B cell (primary cell): ENCODE measurements around the gene HUS1. TPM values are rescaled to one million over a fixed set of nuclear protein-coding genes. Genes with fewer than 3 reads are reported as not detected.
A peak's percentile ranks its signal among the peaks of the same experiment; 100 is the strongest.

Source experiments
- ATAC-seq: fragments of 200-7000 bp; cut with Tn5 transposase; one replicate; pipeline ENCODE4 v1.10.0; 2021; ENCODE audit warnings: low read depth, mild to moderate bottlenecking, moderate number of reproducible peaks, moderate library complexity
- CTCF ChIA-PET: fragments of 350-600 bp; sonication (Branson Sonifier 250); formaldehyde crosslinking; loops from one replicate; lab custom pipeline; 2021; ENCODE audit warnings: antibody characterized with exemption, inconsistent platforms; lab: Charles Lee
- POLR2A ChIA-PET: fragments of 350-600 bp; sonication (Branson Sonifier 250); formaldehyde crosslinking; loops from one replicate; lab custom pipeline; 2021; ENCODE audit warnings: antibody characterized with exemption; lab: Charles Lee
- DNase-seq: peaks from one replicate; pipeline ENCODE4 v3.0.0; 2013
- H2AFZ ChIP-seq: 2 replicates; pipeline ENCODE4 v1.6.1; 2012; ENCODE audit warnings: mild to moderate bottlenecking, low read depth, low read length; ENCODE audit not compliant: insufficient read depth, poor library complexity, severe bottlenecking
- H3K27ac ChIP-seq, 2 donors: 1 replicate in 1 of 2; 2 replicates in 1 of 2; pipeline ENCODE4 v1.5.1; 2012 to 2013; ENCODE audit warnings: low read length in 2 of 2, mild to moderate bottlenecking in 2 of 2, moderate library complexity in 1 of 2
- H3K27me3 ChIP-seq, 4 experiments: fragments of 200-600 bp in 1 of 4; sonication (generic) in 1 of 4; replicated peaks in 1 of 4; 1 replicate in 2 of 4; 2 replicates in 2 of 4; pipeline versions ENCODE4 v1.6.1 to v1.7.0; 2013 to 2016; ENCODE audit warnings: low read length in 3 of 4, mild to moderate bottlenecking in 2 of 4, mixed read lengths in 1 of 4, moderate library complexity in 1 of 4; ENCODE audit not compliant: insufficient read depth in 4 of 4, control insufficient read depth in 3 of 4; ENCODE audit errors: control extremely low read depth in 1 of 4
- H3K36me3 ChIP-seq, 2 experiments: replicated peaks in 1 of 2; 1 replicate in 1 of 2; 2 replicates in 1 of 2; pipeline versions ENCODE4 v1.6.1 to v1.7.1; 2013; ENCODE audit warnings: low read length in 1 of 2; ENCODE audit not compliant: insufficient read depth in 2 of 2, control insufficient read depth in 1 of 2; ENCODE audit errors: control extremely low read depth in 1 of 2, extremely low read depth in 1 of 2
- H3K4me1 ChIP-seq, 2 donors: fragments of 200-600 bp in 1 of 2; sonication (generic) in 1 of 2; 1 replicate in 1 of 2; 2 replicates in 1 of 2; pipeline versions ENCODE4 v1.5.1 to v1.6.1; 2013 to 2017; ENCODE audit warnings: low read length in 2 of 2; ENCODE audit not compliant: control insufficient read depth in 2 of 2, insufficient read depth in 2 of 2
- H3K4me2 ChIP-seq: replicated peaks from 2 replicates; pipeline ENCODE3; 2012; ENCODE audit warnings: mild to moderate bottlenecking, low read depth, low read length; ENCODE audit not compliant: poor library complexity, severe bottlenecking
- H3K4me3 ChIP-seq, 5 experiments: fragments of 200-600 bp in 1 of 5; sonication (generic) in 1 of 5; 1 replicate in 3 of 5; 2 replicates in 2 of 5; pipeline versions ENCODE4 v1.5.1 to v1.7.0; 2011 to 2016; ENCODE audit warnings: low read length in 4 of 5, mild to moderate bottlenecking in 4 of 5, low read depth in 2 of 5, control low read depth in 1 of 5, moderate library complexity in 1 of 5; ENCODE audit not compliant: insufficient read depth in 1 of 5; ENCODE audit errors: control extremely low read depth in 1 of 5, extremely low read depth in 1 of 5
- H3K79me2 ChIP-seq: fragments of 200-600 bp; sonication (generic); one replicate; pipeline ENCODE4 v1.6.0; 2016; ENCODE audit warnings: low read length; ENCODE audit not compliant: control insufficient read depth, insufficient read depth
- H3K9ac ChIP-seq: fragments of 200-600 bp; sonication (generic); 2 replicates; pipeline ENCODE4 v1.6.1; 2017; ENCODE audit warnings: mild to moderate bottlenecking, low read length, moderate library complexity
- H3K9me3 ChIP-seq, 3 donors: one replicate each; pipeline versions ENCODE4 v1.6.1 to v1.7.1; 2013; ENCODE audit warnings: low read length in 2 of 3; ENCODE audit not compliant: control insufficient read depth in 2 of 3, insufficient read depth in 1 of 3; ENCODE audit errors: control extremely low read depth in 1 of 3
- H4K20me1 ChIP-seq: 2 replicates; pipeline ENCODE4 v1.6.0; 2012; ENCODE audit warnings: mild to moderate bottlenecking, low read length; ENCODE audit not compliant: insufficient read depth, control insufficient read depth, poor library complexity, severe bottlenecking
- H3K27ac Mint-ChIP-seq: one replicate; pipeline ENCODE4 v1.8.0; 2021; ENCODE audit warnings: mixed read lengths
- H3K27me3 Mint-ChIP-seq: one replicate; pipeline ENCODE4 v1.8.0; 2021; ENCODE audit warnings: mixed read lengths
- H3K4me1 Mint-ChIP-seq: one replicate; pipeline ENCODE4 v1.8.0; 2021; ENCODE audit warnings: mixed read lengths
- H3K4me3 Mint-ChIP-seq: one replicate; pipeline ENCODE4 v1.8.0; 2021; ENCODE audit warnings: mixed read lengths
- H3K9me3 Mint-ChIP-seq: one replicate; pipeline ENCODE4 v1.8.0; 2022; ENCODE audit warnings: mixed read lengths; ENCODE audit not compliant: insufficient read depth
- EZH2 ChIP-seq: IDR thresholded peaks from 2 replicates; pipeline ENCODE4 v1.6.1; 2012; ENCODE audit warnings: borderline replicate concordance, low read depth, mild to moderate bottlenecking, moderate library complexity, low read length; ENCODE audit not compliant: insufficient read depth, poor library complexity, severe bottlenecking
- WGBS: methylation state at CpG from one replicate; pipeline ENCODE4 v1.1.5; 2013; ENCODE audit warnings: missing lambda C conversion rate; ENCODE audit not compliant: insufficient coverage; 5-methylcytosine and 5-hydroxymethylcytosine counted together
- intact Hi-C: fragments of 100-400 bp; cut with micrococcal nuclease; formaldehyde crosslinking; loops from one replicate; pipeline ENCODE4 v1.10.0; 2022
- polyA plus RNA-seq: library from polyadenylated mRNA; depleted of rRNA; stranded (reverse); fragments of >200 nt; gene quantifications from 2 replicates; pipeline ENCODE4 v1.2.3, GENCODE V29; 2012
- total RNA-seq, 2 donors: library from RNA; stranded (reverse); fragments of 120-200 nt in 1 of 2; gene quantifications; 1 replicate in 1 of 2; 2 replicates in 1 of 2; pipeline versions ENCODE4 v1.2.3 to v1.2.4, GENCODE V29; 2013 to 2022
- TF ChIP-seq, protein P1 (sequence below): fragments of 200-600 bp; IDR thresholded peaks from one replicate; pipeline ENCODE4 v1.8.0; 2022; ENCODE audit warnings: antibody characterized with exemption, mild to moderate bottlenecking

Gene HUS1
- total and polyA plus RNA-seq, 2 donors (not counting 1 experiment from before 2014, with no cell fraction given): 37.7 to 61.6 TPM

GRCh38 chr7:47968847-47969774 is 10.3 kb downstream of the HUS1 start:
- Histone ChIP-seq H3K9me3 (no peaks in the 10 kb centered on the region), H3K27ac (no peak overlapping the region), H4K20me1 (peaks cover 8% of the 10 kb centered on the region), H3K79me2 (peaks cover 4% of the 10 kb centered on the region), H2AFZ (no peak overlapping the region), H3K27me3 (no peaks in the 10 kb centered on the region), H3K4me3 (no peak overlapping the region), H3K4me1 (peaks cover 0 to 4% of the 10 kb centered on the region in 2 donors), H3K9ac (no peak overlapping the region), H3K36me3 (peaks cover 11 to 82% of the 10 kb centered on the region in 2 experiments), H3K4me2 (no peak overlapping the region)
- H3K4me3 Mint-ChIP-seq: no peak overlapping the region
- 94% methylated on average over 3 of the region's 5 CpGs for WGBS
- DNase-seq (peak; percentile 62), ATAC-seq (peak; percentile 71)
- intact Hi-C loops: loop anchor here (1.0 kb wide), 2 partner anchors 24 to 703 kb away; no protein-coding TSS in a partner anchor
- H3K27ac Mint-ChIP-seq: no peak overlapping the region
- ChIA-PET CTCF (interaction anchor here (0.7 to 4.6 kb wide), 10 partner anchors 9 to 703 kb away, joined by 3 to 26 read pairs (median 6); partner anchors contain the start of gene PKD1L1), POLR2A (interaction anchor here (0.5 kb wide), 1 partner anchor 115 kb away, joined by 6 read pairs; no protein-coding TSS in a partner anchor)
- no peaks in the 10 kb centered on the region for H3K27me3 Mint-ChIP-seq
- peaks cover 8% of the 10 kb centered on the region for H3K4me1 Mint-ChIP-seq
- TF ChIP-seq EZH2: no peak
- TF ChIP-seq, protein P1, sequence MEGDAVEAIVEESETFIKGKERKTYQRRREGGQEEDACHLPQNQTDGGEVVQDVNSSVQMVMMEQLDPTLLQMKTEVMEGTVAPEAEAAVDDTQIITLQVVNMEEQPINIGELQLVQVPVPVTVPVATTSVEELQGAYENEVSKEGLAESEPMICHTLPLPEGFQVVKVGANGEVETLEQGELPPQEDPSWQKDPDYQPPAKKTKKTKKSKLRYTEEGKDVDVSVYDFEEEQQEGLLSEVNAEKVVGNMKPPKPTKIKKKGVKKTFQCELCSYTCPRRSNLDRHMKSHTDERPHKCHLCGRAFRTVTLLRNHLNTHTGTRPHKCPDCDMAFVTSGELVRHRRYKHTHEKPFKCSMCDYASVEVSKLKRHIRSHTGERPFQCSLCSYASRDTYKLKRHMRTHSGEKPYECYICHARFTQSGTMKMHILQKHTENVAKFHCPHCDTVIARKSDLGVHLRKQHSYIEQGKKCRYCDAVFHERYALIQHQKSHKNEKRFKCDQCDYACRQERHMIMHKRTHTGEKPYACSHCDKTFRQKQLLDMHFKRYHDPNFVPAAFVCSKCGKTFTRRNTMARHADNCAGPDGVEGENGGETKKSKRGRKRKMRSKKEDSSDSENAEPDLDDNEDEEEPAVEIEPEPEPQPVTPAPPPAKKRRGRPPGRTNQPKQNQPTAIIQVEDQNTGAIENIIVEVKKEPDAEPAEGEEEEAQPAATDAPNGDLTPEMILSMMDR: peak; percentile 91
- no peaks in the 10 kb centered on the region for H3K9me3 Mint-ChIP-seq

DNA sequence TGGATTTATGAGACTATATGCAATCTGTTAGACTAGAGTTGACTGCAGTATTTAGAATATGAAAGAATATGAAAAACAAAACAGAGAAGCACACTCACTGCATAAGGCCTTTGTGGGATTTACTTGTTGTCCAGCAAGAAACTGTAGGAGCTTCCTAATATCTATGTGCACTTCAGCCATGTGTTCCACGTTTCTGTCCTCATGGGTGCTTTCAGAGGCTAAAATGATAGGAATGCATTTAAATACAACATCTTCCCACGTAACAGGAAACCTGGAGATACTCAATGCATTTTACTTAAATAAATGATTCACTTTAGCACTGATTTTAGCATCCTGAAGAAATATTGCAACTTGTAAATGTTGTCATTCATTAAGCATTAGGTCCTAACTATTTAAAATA is 11.7 kb downstream of the HUS1 start:
- H3K4me1 Mint-ChIP-seq: peaks cover 8% of the 10 kb centered on the region
- H3K4me3 ChIP-seq: no peak overlapping the region
- no peak overlapping the region for H2AFZ ChIP-seq
- peaks cover 8% of the 10 kb centered on the region for H4K20me1 ChIP-seq
- peaks cover 4 to 77% of the 10 kb centered on the region in 2 experiments for H3K36me3 ChIP-seq
- no peak overlapping the region for H3K4me2 ChIP-seq
- H3K79me2 ChIP-seq: peaks cover 3% of the 10 kb centered on the region
- H3K27ac Mint-ChIP-seq: no peak overlapping the region
- no peak overlapping the region for H3K4me3 Mint-ChIP-seq
- no CpG with 5 or more reads among the region's 2 CpGs for WGBS
- ATAC-seq (no peak), DNase-seq (no peak)
- H3K9me3 ChIP-seq: no peaks in the 10 kb centered on the region
- CTCF ChIA-PET: interaction anchor here (1.2 to 4.6 kb wide), 3 partner anchors 10 to 702 kb away, joined by 4 to 26 read pairs (median 10); no protein-coding TSS in a partner anchor
- no peak overlapping the region for H3K27ac ChIP-seq
- intact Hi-C loops: no loop called here
- H3K4me1 ChIP-seq: peaks cover 0 to 4% of the 10 kb centered on the region in 2 donors
- no peak overlapping the region for H3K9ac ChIP-seq
- H3K27me3 Mint-ChIP-seq: no peaks in the 10 kb centered on the region
- no peaks in the 10 kb centered on the region for H3K9me3 Mint-ChIP-seq
- POLR2A ChIA-PET: no interaction called here
- TF ChIP-seq, protein P1: no peak
- TF ChIP-seq EZH2: no peak
- H3K27me3 ChIP-seq: no peaks in the 10 kb centered on the region
